DMS153 (cell line): ENCODE data around the gene UPF1.

Experiments used
- DNase-seq: peaks from one replicate; lab custom pipeline; 2025; lab: John Stamatoyannopoulos, UW

UPF1 gene

DNA sequence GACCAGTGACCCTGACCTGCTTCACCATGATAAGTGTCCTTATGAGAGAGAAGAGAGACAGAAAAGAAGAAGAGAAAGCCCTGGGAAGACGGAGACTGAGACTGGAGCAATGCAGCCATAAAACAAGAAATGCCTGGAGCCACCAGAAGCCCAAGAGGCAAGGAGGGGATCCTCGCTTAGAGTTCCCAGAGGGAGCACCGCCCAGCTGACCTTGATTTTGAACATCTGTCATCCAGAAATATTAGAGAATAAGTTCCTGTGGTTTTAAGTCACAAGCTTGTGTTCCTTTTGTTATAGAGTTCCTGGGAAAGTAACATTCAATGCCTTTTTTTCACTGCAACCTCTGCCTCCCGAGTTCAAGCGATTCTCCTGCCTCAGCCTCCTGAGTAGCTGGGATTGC lies 44.0 kb downstream of the UPF1 start:
- no peak for DNase-seq

- DNase-seq, result no peak
These were observed 45.1 kb downstream of the UPF1 start for GRCh38 chr19:18876865-18877264.

DNA sequence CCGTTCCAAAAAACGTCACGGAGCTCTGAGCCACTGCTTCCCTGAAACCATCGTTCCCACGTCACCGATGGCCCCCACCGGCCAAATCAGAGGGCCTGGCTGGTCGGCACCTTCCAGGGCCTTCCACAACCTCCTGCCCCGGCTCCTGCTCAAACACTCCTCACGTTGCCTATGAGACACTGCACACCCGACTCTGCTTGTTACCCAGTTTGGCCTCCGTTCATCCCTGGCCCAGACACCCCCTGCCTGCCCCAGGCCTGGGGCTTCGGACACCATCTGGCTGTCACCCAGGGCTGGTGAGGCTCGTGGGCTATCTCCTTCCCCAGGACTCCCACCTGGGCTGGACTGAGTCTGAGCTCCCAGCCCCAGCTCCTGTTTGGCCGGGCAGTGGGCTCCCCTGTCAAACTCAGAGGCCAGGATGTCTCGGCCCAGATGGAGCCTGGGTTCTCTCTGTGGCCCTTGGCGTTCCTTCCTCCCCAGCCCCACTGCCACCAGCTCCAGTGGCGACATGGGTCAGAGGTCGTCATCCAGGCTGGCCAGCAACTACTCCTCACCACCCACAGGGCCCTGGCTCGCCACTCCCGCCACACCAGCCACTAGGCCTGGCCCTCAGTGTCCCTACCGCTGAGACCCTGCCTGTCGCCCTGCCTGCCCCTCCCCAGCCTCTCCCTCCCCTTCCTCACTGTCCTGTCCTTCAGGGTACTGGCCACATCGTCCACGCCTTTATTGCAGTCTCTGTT lies 46.5 kb downstream of the UPF1 start:
- no peak for DNase-seq

GRCh38 chr19:18878858-18879578 lies 47.3 kb downstream of the UPF1 start:
- DNase-seq, result peak; percentile 39

DNA sequence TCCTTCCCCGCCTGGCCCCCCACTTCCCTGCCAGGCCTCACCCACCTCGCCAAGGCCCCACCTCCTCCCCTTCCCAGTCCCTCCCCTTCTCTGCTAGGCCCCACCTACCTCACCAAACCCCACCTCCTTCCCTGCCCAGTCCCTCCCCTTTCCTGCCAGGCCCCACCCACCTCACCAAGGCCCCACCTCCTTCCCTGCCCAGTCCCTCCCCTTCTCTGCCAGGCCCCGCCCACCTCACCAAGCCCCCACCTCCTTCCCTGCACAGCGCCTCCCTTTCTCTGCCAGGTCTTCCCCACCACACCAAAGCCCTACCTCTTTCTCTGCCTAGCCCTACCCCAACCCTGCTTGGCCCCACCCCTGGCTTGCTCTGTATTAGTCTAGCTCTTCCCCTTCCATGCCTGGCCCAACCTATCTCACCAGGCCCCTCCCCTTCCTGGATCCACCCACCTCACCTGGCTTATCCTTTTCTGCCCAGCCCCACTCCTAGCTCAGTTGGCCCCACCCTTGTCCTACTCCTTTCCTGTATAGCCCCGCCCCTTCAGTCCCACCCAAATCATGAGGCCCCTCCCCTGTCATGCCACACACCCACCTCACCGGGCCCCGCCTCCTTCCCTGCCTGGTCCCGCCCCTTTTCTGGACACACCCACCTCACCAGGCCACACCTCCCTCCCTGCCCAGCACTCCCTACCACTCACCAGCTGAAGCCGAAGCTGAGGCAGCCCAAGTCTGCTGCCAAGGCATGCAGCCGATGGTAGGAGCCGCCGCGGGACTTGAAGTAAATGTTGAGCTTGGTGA lies 48.0 kb downstream of the UPF1 start:
- DNase-seq, result peak; percentile 70

DNA sequence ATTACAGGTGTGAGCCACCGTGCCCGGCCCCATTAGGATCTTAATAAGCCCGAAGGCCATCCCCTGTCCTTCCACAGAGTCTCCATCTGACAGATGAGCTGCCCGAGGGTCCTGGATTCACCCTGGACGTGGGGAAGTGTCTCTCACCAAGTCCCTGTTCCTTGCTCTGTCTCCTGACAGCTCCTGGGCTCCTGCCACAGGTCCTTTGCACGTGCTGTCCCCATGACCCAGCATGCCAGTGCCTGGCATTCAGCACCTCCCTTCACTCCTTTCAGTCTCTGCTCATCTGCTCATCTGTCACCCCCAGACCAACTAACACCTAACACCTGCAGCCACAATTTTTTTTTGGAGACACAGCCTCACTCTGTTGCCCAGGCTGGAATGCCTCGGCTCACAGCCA lies 49.7 kb downstream of the UPF1 start:
- DNase-seq, result no peak

DNA sequence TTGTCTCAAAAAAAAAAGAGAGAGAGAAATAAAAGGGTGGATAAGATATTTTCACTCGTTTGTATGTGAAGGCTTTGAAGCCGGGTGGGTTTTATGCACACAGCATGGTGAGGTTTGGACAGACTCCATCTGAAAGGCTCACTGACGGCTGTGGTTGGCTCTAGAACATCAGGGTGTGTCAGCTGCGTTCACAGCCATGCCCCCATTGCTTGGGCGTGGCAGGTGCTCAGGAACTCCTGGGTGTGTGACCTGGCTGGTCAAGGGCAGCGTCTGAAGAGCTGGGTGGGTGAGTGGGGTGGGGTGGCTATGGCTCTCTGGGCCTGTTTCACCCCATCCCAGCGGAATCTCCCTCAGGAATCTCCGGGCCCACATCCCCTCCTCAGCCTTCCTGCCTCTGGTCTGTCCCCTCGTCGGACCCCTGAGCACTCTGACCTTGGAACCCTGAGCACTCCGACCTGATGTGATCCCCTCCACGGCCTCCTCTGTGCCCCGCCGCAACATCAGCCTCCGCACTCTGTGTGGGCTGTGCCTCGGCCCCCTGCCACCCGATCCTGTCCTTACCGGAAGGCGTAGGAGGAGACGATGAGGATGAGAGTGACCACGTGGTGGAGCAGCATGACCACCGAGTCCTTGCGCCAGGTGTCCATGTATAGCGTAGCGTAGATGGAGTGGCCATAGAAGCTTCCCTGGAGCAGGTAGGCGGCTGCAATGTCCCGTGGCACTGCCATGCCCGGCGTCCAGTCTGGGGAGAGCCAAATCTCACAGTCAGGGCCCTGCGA lies 52.0 kb downstream of the UPF1 start:
- peak; percentile 13 for DNase-seq

GRCh38 chr19:18886972-18887371 lies 55.2 kb downstream of the UPF1 start:
- no peak for DNase-seq

GRCh38 chr19:18889949-18890745 lies 58.4 kb downstream of the UPF1 start:
- no peak for DNase-seq

- no peak for DNase-seq
These were observed 62.0 kb downstream of the UPF1 start for GRCh38 chr19:18893587-18894253.

- no peak for DNase-seq
These were observed 62.7 kb downstream of the UPF1 start for GRCh38 chr19:18894254-18895037.

DNA sequence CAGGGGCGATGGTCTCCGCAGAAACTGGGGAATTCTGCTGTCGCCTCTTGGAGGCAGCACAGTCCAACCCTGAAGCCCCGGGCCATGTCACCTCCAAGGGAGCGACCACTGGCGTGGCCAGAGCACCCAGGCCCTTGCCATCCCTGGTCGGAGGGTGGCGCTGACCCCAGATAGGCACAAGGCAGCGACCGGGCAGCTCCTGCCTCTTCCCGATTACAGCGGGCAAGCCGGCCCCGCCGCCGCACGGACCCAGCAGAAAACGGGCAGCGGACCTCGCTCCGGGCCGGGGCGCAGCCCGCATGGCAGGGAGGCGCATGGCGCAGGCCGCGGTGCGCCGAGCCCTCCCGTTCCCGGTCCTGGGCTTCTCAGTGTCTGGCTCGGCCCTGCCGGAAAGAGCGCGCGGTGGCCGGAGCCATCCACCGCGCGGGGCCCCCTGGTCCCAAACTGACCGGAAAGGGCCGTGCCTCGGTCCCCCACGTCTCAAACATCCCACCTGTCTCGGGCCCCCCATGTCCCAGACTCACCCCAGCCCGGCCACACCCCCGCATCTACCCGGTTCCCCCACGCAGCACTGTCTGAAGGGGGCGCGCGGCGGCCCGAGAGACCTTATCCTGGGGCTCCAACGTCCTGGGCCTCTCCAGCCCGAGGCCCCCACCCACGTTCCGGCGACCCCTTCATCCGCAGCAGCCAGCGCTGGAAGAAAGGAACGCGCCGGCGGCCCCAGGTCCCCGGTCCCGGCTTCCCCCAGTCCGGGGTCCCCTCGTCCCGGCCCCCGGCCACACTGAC lies 63.5 kb downstream of the UPF1 start:
- DNase-seq, result no peak

- DNase-seq, result no peak
These were observed 64.1 kb downstream of the UPF1 start, which contains the start of gene CERS1 for GRCh38 chr19:18895824-18896341. Gene CERS1, minus strand, starts transcription at chr19:18896158. Its CDS starts 86 bp downstream, at chr19:18896072.

- DNase-seq, result no peak
These were observed 64.7 kb downstream of the UPF1 start for GRCh38 chr19:18896421-18896841.

DNA sequence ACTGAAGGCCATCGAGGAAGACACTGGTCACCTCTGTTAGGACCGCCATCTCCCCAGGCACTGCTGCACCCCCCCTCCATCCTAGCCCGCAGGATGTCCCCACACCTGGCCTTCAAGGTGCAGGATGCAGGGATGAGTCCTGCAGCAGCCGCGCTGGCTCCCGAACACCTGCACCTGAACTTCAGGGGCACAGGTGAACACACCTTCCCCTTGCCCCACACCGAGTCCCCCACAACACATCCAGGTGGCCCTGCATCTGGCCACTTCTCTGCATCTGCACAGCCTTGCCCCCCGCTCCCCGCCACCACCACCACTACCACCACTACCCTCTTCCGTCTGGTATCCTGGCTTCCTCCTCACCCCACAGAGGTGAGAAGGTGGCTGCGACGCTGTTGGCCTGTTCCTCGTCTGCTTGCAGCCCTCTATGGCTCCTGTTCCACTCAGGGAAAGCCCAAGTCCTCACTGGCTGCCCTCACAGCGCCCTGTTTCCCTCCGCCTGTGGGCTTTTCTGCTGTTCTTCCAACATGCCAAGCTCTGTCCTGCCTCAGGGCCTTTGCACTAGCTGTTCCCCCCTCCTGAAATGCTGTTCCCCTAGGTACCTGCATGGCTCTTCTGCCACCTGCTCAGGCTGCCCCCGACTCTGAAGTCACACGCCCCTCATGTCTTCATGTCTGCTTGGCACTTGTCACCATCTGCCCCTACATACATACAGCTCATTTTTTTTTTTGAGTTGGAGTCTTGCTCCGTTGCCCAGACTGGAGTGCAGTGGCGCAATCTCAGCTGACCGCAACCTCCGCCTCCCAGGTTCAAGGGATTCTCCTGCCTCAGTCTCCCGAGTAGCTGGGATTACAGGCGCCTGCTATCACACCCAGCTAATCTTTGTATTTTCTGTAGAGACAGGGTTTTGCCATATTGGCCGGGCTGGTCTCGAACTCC lies 65.6 kb downstream of the UPF1 start:
- DNase-seq, result no peak

GRCh38 chr19:18898081-18898606 lies 66.4 kb downstream of the UPF1 start:
- DNase-seq, result no peak
